ENCODE measurements around the gene LSM7.

GRCh38 chr19:2311093-2311492 lies 17.3 kb downstream of the LSM7 start:
- no peak for TF ChIP-seq TFDP2 (CRISPR knock-in tag; IDR thresholded peaks at IDR 0.05)
- no peak for TF ChIP-seq CREB3 (CRISPR knock-in tag; IDR thresholded peaks at IDR 0.05)
- TF ChIP-seq ZBTB1 (CRISPR knock-in tag; IDR thresholded peaks at IDR 0.05; ENCODE audit: borderline replicate concordance): no peak
- TF ChIP-seq CTCF (CRISPR knock-in tag; IDR thresholded peaks at IDR 0.05): no peak
- TF ChIP-seq ZUFSP (CRISPR knock-in tag; IDR thresholded peaks at IDR 0.05; ENCODE audit: borderline replicate concordance): no peak
- TF ChIP-seq REST (IDR thresholded peaks at IDR 0.05; ENCODE audit: borderline replicate concordance in 1 of 2, low read depth in 1 of 2, low read length in 2 of 2): no peak
- TF ChIP-seq ZNF253 (CRISPR knock-in tag; IDR thresholded peaks at IDR 0.05; ENCODE audit: borderline replicate concordance): no peak
- TF ChIP-seq SIN3A (IDR thresholded peaks at IDR 0.05; ENCODE audit: borderline replicate concordance, low read depth, low read length): no peak
- no peak for TF ChIP-seq FOXK1 (CRISPR knock-in tag; IDR thresholded peaks at IDR 0.05; ENCODE audit: borderline replicate concordance, low read depth)

Data from HepG2 (cell line).